Liver (tissue), 9 donors: Measurements from ENCODE around the gene CST7. TPM values are rescaled to one million over a fixed set of nuclear protein-coding genes. Genes with fewer than 3 reads are reported as not detected.

Source experiments
- DNase-seq: peaks from one replicate; pipeline ENCODE4 v3.0.0-alpha.2; 2017; ENCODE audit warnings: low spot score
- H3K27ac ChIP-seq, 2 donors: one replicate each; pipeline ENCODE4 v1.7.0; 2013; ENCODE audit warnings: inconsistent platforms in 2 of 2, low read length in 2 of 2, control low read depth in 1 of 2, low read depth in 1 of 2, mild to moderate bottlenecking in 1 of 2
- H3K27me3 ChIP-seq, 4 donors: one replicate each; pipeline versions ENCODE4 v1.6.1 to v1.7.0; 2013; ENCODE audit warnings: low read length in 3 of 4, inconsistent platforms in 1 of 4, mild to moderate bottlenecking in 1 of 4, moderate library complexity in 1 of 4; ENCODE audit not compliant: control insufficient read depth in 4 of 4, insufficient read depth in 4 of 4
- H3K36me3 ChIP-seq, 4 donors: one replicate each; pipeline versions ENCODE4 v1.6.1 to v1.7.0; 2013; ENCODE audit warnings: low read length in 3 of 4, mild to moderate bottlenecking in 3 of 4, low read depth in 1 of 4, moderate library complexity in 1 of 4; ENCODE audit not compliant: control insufficient read depth in 4 of 4, insufficient read depth in 3 of 4
- H3K4me1 ChIP-seq, 4 donors: one replicate each; pipeline versions ENCODE4 v1.6.1 to v1.7.0; 2013; ENCODE audit warnings: low read length in 3 of 4, mild to moderate bottlenecking in 3 of 4, moderate library complexity in 1 of 4; ENCODE audit not compliant: control insufficient read depth in 4 of 4, insufficient read depth in 4 of 4
- H3K4me3 ChIP-seq, 3 donors: one replicate each; pipeline versions ENCODE4 v1.6.1 to v1.7.0; 2013; ENCODE audit warnings: low read length in 3 of 3, control low read depth in 1 of 3, low read depth in 1 of 3, mild to moderate bottlenecking in 1 of 3
- H3K9ac ChIP-seq, 2 donors: one replicate each; pipeline ENCODE4 v1.7.0; 2013; ENCODE audit warnings: low read length in 2 of 2, mild to moderate bottlenecking in 2 of 2, moderate library complexity in 2 of 2, control low read depth in 1 of 2, low read depth in 1 of 2
- H3K9me3 ChIP-seq, 4 donors: one replicate each; pipeline versions ENCODE4 v1.6.1 to v1.7.0; 2013; ENCODE audit warnings: low read length in 3 of 4; ENCODE audit not compliant: control insufficient read depth in 4 of 4
- ATF3 ChIP-seq: IDR thresholded peaks from 2 replicates; pipeline ENCODE4 v1.6.1; 2016; ENCODE audit warnings: antibody characterized with exemption
- CTCF ChIP-seq: fragments of 150-350 bp; IDR thresholded peaks from 2 replicates; pipeline ENCODE4 v1.5.1; 2017; ENCODE audit warnings: improper control_type of control experiment, low read depth, low read length; ENCODE audit not compliant: missing input control
- EGR1 ChIP-seq, 2 donors: IDR thresholded peaks; 2 replicates each; pipeline ENCODE4 v1.6.1; 2016 to 2018; ENCODE audit warnings: antibody characterized with exemption in 2 of 2, low read depth in 2 of 2
- FOXA1 ChIP-seq: IDR thresholded peaks from 2 replicates; pipeline ENCODE4 v1.6.1; 2016; ENCODE audit warnings: antibody characterized with exemption
- FOXA2 ChIP-seq: IDR thresholded peaks from 2 replicates; pipeline ENCODE4 v1.6.1; 2016; ENCODE audit warnings: antibody characterized with exemption
- GABPA ChIP-seq, 2 donors: IDR thresholded peaks in 1 of 2; conservative IDR thresholded peaks in 1 of 2; 2 replicates each; pipeline ENCODE4 v1.6.1; 2016; ENCODE audit warnings: antibody characterized with exemption in 2 of 2, mild to moderate bottlenecking in 1 of 2, moderate library complexity in 1 of 2
- HNF4A ChIP-seq, 2 donors: conservative IDR thresholded peaks; 2 replicates each; pipeline ENCODE4 v1.6.1; 2016; ENCODE audit warnings: antibody characterized with exemption in 2 of 2, mild to moderate bottlenecking in 2 of 2
- HNF4G ChIP-seq: IDR thresholded peaks from 2 replicates; pipeline ENCODE4 v1.6.1; 2016; ENCODE audit warnings: antibody characterized with exemption
- JUND ChIP-seq, 2 donors: IDR thresholded peaks; 2 replicates each; pipeline ENCODE4 v1.6.1; 2016; ENCODE audit warnings: antibody characterized with exemption in 2 of 2
- MAX ChIP-seq: IDR thresholded peaks from 2 replicates; pipeline ENCODE4 v1.6.1; 2016; ENCODE audit warnings: antibody characterized with exemption
- NR2F2 ChIP-seq: IDR thresholded peaks from 2 replicates; pipeline ENCODE4 v1.6.1; 2016; ENCODE audit warnings: antibody characterized with exemption
- RAD21 ChIP-seq, 2 donors: IDR thresholded peaks; 2 replicates each; pipeline ENCODE4 v1.6.1; 2016; ENCODE audit warnings: antibody characterized with exemption in 2 of 2, mild to moderate bottlenecking in 2 of 2
- REST ChIP-seq: IDR thresholded peaks from 2 replicates; pipeline ENCODE4 v1.6.1; 2016; ENCODE audit warnings: antibody characterized with exemption, mild to moderate bottlenecking
- RXRA ChIP-seq, 2 donors: IDR thresholded peaks; 2 replicates each; pipeline ENCODE4 v1.6.1; 2017 to 2018; ENCODE audit warnings: antibody characterized with exemption in 2 of 2, mild to moderate bottlenecking in 1 of 2
- SP1 ChIP-seq: IDR thresholded peaks from 2 replicates; pipeline ENCODE4 v1.6.1; 2018; ENCODE audit warnings: antibody characterized with exemption, mild to moderate bottlenecking
- TAF1 ChIP-seq: conservative IDR thresholded peaks from 2 replicates; pipeline ENCODE4 v1.6.1; 2016; ENCODE audit warnings: antibody characterized with exemption, mild to moderate bottlenecking
- YY1 ChIP-seq: IDR thresholded peaks from 2 replicates; pipeline ENCODE4 v1.6.1; 2016; ENCODE audit warnings: antibody characterized with exemption, mild to moderate bottlenecking
- ZBTB33 ChIP-seq: IDR thresholded peaks from 2 replicates; pipeline ENCODE4 v1.6.1; 2016; ENCODE audit warnings: antibody characterized with exemption
- WGBS: extraction: QIAGEN DNeasy Blood & Tissue Kit; methylation state at CpG from one replicate; pipeline ENCODE4 v1.1.7; 2013; 5-methylcytosine and 5-hydroxymethylcytosine counted together
- polyA plus RNA-seq, 2 donors: library from polyadenylated mRNA; stranded (reverse) in 1 of 2; unstranded in 1 of 2; fragments of 200-250 nt in 1 of 2; fragments of >200 nt in 1 of 2; fragmentation: Nextera tagmentation in 1 of 2; extraction: Ambion mirVana in 1 of 2; gene quantifications; one replicate each; pipeline versions ENCODE4 v1.2.1 to v1.2.3, GENCODE V29; 2013 to 2015
- total RNA-seq, 2 donors: library from RNA; depleted of rRNA; stranded (reverse); fragments of >200 nt; gene quantifications; one replicate each; pipeline ENCODE4 v1.2.3, GENCODE V29; 2014
- donor health status: healthy.
- donor health status: healthy.
- donor health status: healthy.
- donor health status: healthy.
- donor health status: healthy.

CST7 gene
- total and polyA plus RNA-seq, 4 donors = 1.5 to 15.1 (median 2.7) TPM

- peak overlapping the region; percentile 80 to 93 for H3K27ac ChIP-seq
- peak overlapping the region in 2 of 3 donors; percentile 47 to 96 for H3K4me3 ChIP-seq
- no peaks in the 10 kb centered on the region for H3K9me3 ChIP-seq
- H3K36me3 ChIP-seq = no peaks in the 10 kb centered on the region
- H3K27me3 ChIP-seq = no peaks in the 10 kb centered on the region
- no peak for DNase-seq
- H3K4me1 ChIP-seq = peaks cover 12 to 74% (median 60%) of the 10 kb centered on the region in 4 donors
- TF ChIP-seq FOXA2 = peak; percentile 75
- TF ChIP-seq RXRA (IDR thresholded peaks at IDR 0.05) = peak; percentile 92 to 98
- TF ChIP-seq FOXA1 = peak; percentile 25
- TF ChIP-seq SP1 = peak; percentile 95
- TF ChIP-seq JUND (IDR thresholded peaks at IDR 0.05) = peak; percentile 84 to 85
- TF ChIP-seq MAX = peak; percentile 99
- TF ChIP-seq REST = peak; percentile 85
- TF ChIP-seq YY1 = peak; percentile 70
- TF ChIP-seq ZBTB33 = peak; percentile 95
- peak; percentile 59 to 87 for TF ChIP-seq EGR1 (IDR thresholded peaks at IDR 0.05; ENCODE audit: low read depth in 2 of 2)
- TF ChIP-seq HNF4G = peak; percentile 47
- TF ChIP-seq RAD21 (IDR thresholded peaks at IDR 0.05) = peak in 1 of 2 donors; percentile 61
- peak; percentile 88 to 91 for TF ChIP-seq HNF4A (conservative IDR thresholded peaks at IDR 0.05)
- no peak for TF ChIP-seq CTCF
- TF ChIP-seq ATF3 = peak; percentile 99
- TF ChIP-seq TAF1 = peak; percentile 87
- peak in 1 of 2 donors; percentile 69 for TF ChIP-seq GABPA (IDR thresholded peaks at IDR 0.05 in 1 of 2, conservative IDR thresholded peaks at IDR 0.05 in 1 of 2)
- TF ChIP-seq NR2F2 = no peak
- WGBS = 31% methylated on average over 3 of the region's 3 CpGs
- H3K9ac ChIP-seq = no peak overlapping the region
These were observed 40.1 kb downstream of the CST7 start for GRCh38 chr20:24989162-24989561.
